M059J (cell line): ENCODE data around the gene ATF6B. TPM values are rescaled to one million over a fixed set of nuclear protein-coding genes. Genes with fewer than 3 reads are reported as not detected.
"Not testable (repeated sequence)": the region's sequence is repeated elsewhere in the genome, so short reads cannot be mapped to it uniquely, and the experiment has no call there.

Source experiments
- DNase-seq: peaks from one replicate; pipeline ENCODE4 v3.0.0-alpha.2; 2012; ENCODE audit warnings: low read depth
- total RNA-seq: library from RNA; depleted of rRNA; stranded (reverse); fragments of >200 nt; shearing (Covaris generic); gene quantifications from 2 replicates; pipeline ENCODE4 v1.2.3, GENCODE V29; 2014

ATF6B gene
- total RNA-seq, 1 experiment from 2014 or later = 30.3 TPM

DNA sequence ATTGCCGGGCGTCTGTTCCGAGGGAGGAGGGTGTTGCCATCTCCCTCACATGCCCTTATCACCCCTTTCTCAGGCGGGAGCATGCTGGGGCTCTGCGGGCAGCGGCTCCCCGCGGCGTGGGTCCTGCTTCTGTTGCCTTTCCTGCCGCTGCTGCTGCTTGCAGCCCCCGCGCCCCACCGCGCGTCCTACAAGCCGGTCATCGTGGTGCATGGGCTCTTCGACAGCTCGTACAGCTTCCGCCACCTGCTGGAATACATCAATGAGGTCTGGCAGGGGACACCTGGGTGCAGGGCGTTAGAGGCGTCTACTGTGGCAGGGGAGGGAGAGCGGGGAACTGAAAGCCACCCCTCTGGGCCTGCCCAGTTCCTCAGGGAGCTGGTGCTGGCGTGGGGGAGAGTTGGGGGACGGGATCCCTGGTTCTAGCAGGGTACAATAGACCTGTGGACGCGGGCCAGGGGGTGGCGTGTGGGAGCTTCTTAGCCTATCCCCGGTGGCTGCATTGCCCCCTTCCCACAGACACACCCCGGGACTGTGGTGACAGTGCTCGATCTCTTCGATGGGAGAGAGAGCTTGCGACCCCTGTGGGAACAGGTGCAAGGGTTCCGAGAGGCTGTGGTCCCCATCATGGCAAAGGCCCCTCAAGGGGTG, 26.6 kb upstream of the ATF6B start:
- peak; percentile 78 for DNase-seq

GRCh38 chr6:32153564-32154513, 25.8 kb upstream of the ATF6B start, which contains the start of gene PPT2:
Gene PPT2 (plus strand): TSS chr6:32154141. CDS start chr6:32154595, 454 bp downstream.
- DNase-seq = peak; percentile 87

- no peak for DNase-seq
Measured at GRCh38 chr6:32152769-32153563, 24.9 kb upstream of the ATF6B start.

DNA sequence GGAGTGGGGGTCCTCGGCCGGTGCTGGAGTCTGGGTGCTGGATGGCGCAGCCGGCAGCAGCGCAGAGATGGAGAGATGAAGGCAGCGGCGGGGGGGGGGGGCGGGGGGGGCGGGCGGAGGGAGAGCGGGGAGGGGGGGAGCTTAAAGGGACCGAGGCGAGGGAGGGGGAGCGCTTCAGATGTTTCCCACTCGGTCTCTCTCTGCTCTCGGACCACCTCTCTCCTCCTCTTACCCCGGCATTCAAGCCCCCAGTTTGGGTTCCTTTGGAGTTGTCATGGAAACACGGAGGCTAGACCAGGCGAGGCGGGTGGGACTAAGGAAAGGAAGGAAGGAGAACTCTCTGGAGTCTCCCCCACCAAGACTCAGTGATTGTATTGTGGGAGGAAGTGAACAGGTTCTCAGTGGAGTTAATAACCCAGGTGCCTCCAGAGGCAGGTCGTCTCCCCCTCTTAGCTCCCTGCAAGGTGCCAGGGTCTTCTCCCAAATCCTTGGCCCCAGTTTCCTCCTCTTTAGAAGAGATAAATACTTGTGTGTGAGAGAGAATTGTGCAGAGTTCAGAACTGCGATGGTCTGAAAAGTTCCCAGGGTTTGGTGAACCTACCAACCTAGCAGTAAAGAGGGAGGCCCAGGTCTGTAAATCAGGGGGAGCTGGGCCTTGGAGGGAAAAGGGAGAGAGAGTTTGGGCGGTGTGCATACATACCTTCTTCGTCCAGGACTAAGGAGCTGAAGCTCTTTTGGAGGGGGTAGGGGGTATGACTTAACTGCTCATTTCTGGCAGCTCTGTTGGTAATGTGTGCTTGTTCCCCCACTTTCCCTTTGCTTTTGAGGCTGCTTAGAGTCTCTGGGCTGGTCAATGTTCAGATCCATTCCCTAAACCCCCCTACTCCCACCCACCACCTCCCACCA, 24.1 kb upstream of the ATF6B start, which contains the start of gene PRRT1:
PRRT1 (minus strand) TSS at position 77 of the 906 bp plus-strand sequence. CDS start 112 bp downstream, outside the sequence.
- no peak for DNase-seq

GRCh38 chr6:32151181-32151862, 23.3 kb upstream of the ATF6B start:
- no peak for DNase-seq

GRCh38 chr6:32149932-32150870, 22.2 kb upstream of the ATF6B start:
- no peak for DNase-seq

GRCh38 chr6:32149092-32149755, 21.2 kb upstream of the ATF6B start:
- no peak for DNase-seq

DNA sequence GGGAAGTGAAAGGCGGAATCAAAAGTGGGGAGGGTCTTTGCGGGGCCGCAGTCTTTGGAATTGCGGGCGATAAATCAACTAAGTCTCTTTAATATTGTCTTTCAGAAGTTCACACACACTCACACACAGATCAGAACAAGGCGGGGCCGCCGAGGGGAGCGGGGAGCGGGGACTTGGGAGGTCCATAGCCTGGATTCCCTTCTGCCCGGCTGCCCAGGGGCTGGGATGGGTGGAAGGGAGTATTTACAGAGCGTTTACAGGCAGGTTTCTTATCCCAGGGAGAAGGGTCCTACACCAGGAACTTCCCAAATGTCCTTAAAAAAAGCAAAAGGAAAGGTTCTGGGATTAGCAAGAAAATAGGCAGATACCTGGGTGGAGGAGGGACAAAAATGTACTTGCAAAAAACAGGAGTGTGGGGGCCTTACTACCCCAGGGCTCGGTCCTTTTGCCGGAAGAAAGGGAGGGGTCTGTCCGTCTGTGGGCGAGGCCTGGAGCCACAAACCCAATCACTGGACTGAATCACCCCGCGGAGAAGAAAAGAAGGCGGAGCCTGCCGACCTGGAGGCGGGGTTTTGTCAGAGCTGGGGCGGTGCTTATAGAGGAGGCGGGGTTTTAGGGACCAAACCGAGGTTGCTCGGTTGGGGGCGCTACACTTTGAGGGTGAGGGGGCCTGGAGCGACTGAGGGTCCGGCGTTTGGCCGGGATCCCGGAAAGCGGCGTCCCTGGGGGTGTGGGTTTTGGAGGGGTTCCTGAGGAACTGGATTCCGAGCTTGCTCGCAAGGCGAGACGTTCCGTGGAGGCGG, 20.4 kb upstream of the ATF6B start:
- no peak for DNase-seq

DNA sequence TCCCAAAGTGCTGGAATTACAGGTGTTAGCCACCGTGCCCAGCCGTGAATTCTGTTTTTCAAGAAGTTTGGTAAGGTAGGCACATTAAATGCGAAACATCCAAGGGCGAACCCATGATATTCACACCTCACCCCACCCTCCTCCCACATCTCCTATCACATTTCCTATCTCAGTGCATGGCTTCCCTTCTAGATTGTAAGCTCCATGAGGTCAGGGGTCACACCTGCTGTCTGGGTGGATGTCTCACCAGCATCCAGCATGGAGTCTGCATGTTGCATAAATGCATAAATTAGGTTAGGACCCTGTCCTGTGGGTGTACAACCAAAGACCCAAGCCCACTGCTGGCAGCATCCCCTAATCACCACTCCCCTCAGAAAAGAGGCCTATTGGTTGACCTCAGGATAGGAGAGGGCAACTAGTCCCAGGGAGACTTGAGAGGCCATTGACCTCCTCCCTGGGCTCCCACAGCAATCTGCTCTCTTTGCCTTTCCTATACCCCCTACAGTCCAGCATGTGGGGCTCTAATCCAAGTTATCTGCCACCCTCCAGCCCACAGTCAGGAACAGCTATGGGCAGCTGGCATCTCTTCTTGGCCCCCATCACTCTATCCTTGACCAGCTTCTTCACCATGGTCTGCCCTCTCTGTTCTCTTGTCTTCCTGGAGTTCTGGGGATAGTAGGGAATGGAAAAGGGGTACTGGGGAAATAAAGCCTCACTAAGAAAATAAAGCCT, 19.5 kb upstream of the ATF6B start:
- no peak for DNase-seq

GRCh38 chr6:32146687-32147086, 18.6 kb upstream of the ATF6B start:
- no peak for DNase-seq

GRCh38 chr6:32146287-32146686, 18.2 kb upstream of the ATF6B start:
- DNase-seq = no peak

GRCh38 chr6:32144238-32144637, 16.2 kb upstream of the ATF6B start:
- DNase-seq = not testable (repeated sequence)

- DNase-seq = no peak
Measured at GRCh38 chr6:32140420-32141046, 12.5 kb upstream of the ATF6B start.

- DNase-seq = no peak
Measured at GRCh38 chr6:32139590-32139989, 11.5 kb upstream of the ATF6B start.

DNA sequence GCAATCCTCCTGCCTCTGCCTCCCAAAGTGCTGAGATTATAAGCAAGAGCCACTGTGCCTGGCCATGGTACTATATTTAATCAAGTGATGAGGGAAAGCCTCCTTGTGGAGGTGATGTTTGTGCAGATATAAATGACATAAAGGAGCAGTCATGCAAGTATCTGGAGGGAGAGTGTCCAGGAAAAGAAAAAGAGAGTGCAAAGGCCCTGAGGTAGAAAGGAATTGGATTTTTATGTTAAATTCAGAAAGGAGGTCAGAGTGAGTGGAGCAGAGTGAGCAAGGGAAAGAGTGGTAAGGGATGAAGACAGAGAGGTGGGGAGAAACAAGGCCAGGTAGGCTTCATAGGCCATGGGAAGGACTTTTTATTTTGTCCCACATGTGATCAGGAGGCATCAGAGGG, 9.4 kb upstream of the ATF6B start:
- no peak for DNase-seq

DNA sequence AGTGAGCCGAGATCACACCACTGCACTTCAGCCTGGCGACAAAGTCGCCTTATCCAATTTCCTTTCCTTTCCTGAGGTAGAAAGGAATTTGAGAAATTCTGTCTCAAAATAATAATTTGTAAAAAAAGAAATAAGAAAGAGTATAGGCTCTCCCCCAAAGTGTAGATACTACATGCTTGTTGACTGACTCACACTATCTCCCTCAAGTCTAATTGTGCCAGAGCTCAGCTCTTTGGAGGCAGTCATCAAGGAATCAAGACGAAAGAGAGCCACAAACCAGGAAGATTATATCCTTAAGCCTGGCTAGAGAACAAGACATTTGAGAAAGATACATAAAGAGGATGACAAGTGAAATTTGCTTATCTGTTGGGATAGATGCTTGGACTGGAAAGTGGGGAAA, 5.7 kb upstream of the ATF6B start:
- DNase-seq = peak; percentile 55

- DNase-seq = no peak
Measured at GRCh38 chr6:32132110-32132509, 4.1 kb upstream of the ATF6B start.
